Measurements from ENCODE around the gene ATAD1.

DNA sequence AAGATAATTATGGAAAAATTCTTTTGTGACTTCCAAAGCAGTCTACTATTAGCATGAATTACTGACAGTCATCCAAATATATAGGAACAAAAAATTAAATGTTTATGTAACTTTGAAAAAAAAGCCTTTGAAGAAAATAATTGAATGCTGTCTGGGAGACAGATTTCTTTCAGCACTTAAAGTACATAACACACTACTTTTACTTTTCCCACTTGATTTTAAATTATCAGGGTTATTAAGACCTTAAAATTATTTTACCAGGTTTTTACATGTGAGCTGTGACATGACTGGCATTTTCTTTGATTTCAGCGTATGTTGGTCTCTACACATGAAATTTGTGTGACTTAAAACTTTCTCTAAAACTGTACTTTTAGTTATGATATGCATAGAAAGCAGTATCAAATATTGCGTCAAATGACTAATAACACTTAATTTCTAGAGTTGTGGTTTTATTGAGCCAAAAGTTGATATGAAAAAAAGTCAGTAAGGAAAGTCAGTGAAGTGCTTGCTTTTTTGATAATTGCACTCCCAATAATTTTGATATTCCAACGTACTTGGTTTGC, 48.5 kb upstream of the ATAD1 start:
- no peak for TF ChIP-seq EZH2 (IDR thresholded peaks at IDR 0.05; ENCODE audit: low read length, unreplicated experiment)
- TF ChIP-seq, protein P1, sequence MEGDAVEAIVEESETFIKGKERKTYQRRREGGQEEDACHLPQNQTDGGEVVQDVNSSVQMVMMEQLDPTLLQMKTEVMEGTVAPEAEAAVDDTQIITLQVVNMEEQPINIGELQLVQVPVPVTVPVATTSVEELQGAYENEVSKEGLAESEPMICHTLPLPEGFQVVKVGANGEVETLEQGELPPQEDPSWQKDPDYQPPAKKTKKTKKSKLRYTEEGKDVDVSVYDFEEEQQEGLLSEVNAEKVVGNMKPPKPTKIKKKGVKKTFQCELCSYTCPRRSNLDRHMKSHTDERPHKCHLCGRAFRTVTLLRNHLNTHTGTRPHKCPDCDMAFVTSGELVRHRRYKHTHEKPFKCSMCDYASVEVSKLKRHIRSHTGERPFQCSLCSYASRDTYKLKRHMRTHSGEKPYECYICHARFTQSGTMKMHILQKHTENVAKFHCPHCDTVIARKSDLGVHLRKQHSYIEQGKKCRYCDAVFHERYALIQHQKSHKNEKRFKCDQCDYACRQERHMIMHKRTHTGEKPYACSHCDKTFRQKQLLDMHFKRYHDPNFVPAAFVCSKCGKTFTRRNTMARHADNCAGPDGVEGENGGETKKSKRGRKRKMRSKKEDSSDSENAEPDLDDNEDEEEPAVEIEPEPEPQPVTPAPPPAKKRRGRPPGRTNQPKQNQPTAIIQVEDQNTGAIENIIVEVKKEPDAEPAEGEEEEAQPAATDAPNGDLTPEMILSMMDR (conservative IDR thresholded peaks at IDR 0.05; ENCODE audit: low read depth, low read length): no peak

All from PC-3 (cell line).